ENCODE results near the gene TRAP1. TPM values are rescaled to one million over a fixed set of nuclear protein-coding genes. Genes with fewer than 3 reads are reported as not detected.

The TRAP1 gene
- total RNA-seq, 3 donors from 2014 or later = 56.9 to 94.5 (median 69.1) TPM

DNA sequence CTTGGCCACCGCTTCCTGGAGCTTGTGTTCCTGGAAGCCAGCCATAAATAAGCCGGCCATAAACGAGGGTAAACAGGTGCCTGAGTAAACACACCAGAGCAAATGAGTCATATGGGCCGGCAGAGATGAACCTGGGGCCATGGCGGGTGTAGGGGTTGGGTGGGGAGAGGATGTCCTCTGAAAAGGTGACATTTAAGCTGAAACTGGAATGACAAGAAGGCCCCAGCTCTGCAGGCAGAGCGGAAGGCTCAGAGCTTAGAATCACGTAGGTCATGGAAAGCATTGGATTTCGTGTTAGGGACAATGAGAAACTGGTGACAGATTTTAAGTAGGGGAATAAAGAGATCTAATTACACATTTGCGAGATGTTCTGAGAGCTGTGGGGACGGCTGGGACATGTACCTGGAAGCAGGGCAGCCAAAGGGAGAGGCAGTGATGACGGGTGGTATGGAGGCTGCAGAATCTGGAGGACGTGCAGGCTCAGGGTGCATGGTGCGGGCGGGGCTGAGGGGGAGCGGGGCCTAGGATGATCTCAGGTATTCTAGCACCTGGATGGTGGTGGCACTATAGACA, 70.9 kb downstream of the TRAP1 start:
- Histone ChIP-seq H3K4me3 (no peak overlapping the region), H3K4me1 (ENCODE audit: low read depth) (peaks cover 19% of the 10 kb centered on the region), H3K36me3 (ENCODE audit: low read depth) (no peaks in the 10 kb centered on the region), H3K9me3 (no peaks in the 10 kb centered on the region)
- intact Hi-C loops (cut with DNase I, micrococcal nuclease) = no loop called here
- ATAC-seq (peak; percentile 94), DNase-seq (peak; percentile 80 to 92 (median 83))
- no peak for TF ChIP-seq CTCF (IDR thresholded peaks at IDR 0.05)

GRCh38 chr16:3645504-3646347, 71.6 kb downstream of the TRAP1 start:
- peak in 1 of 3 donors; percentile 49 for DNase-seq
- Histone ChIP-seq H3K4me1 (ENCODE audit: low read depth) (peaks cover 19% of the 10 kb centered on the region), H3K36me3 (ENCODE audit: low read depth) (no peaks in the 10 kb centered on the region), H3K4me3 (no peak overlapping the region), H3K9me3 (no peaks in the 10 kb centered on the region)
- intact Hi-C loops (cut with DNase I, micrococcal nuclease) = no loop called here
- TF ChIP-seq CTCF (IDR thresholded peaks at IDR 0.05) = no peak
- ATAC-seq = peak; percentile 47

- no peak for DNase-seq
- H3K4me3 ChIP-seq = no peak overlapping the region
- intact Hi-C loops (cut with DNase I, micrococcal nuclease) = no loop called here
- TF ChIP-seq CTCF (IDR thresholded peaks at IDR 0.05) = no peak
- ATAC-seq = no peak
- H3K9me3 ChIP-seq = no peaks in the 10 kb centered on the region
- peaks cover 19% of the 10 kb centered on the region for H3K4me1 ChIP-seq (ENCODE audit: low read depth)
- no peaks in the 10 kb centered on the region for H3K36me3 ChIP-seq (ENCODE audit: low read depth)
Measured at GRCh38 chr16:3645108-3645503, 72.2 kb downstream of the TRAP1 start.

GRCh38 chr16:3643095-3643730, 74.1 kb downstream of the TRAP1 start:
- intact Hi-C loops (cut with DNase I, micrococcal nuclease) = no loop called here
- peak in 1 of 3 donors; percentile 29 for DNase-seq
- TF ChIP-seq CTCF (IDR thresholded peaks at IDR 0.05) = no peak
- Histone ChIP-seq H3K4me3 (no peak overlapping the region), H3K36me3 (ENCODE audit: low read depth) (no peaks in the 10 kb centered on the region), H3K9me3 (no peaks in the 10 kb centered on the region), H3K4me1 (ENCODE audit: low read depth) (peaks cover 27% of the 10 kb centered on the region)
- ATAC-seq = no peak

GRCh38 chr16:3642397-3643094, 74.8 kb downstream of the TRAP1 start:
- peak; percentile 69 for ATAC-seq

More at GRCh38 chr16:3642397-3643094, 74.8 kb downstream of the TRAP1 start:
- Histone ChIP-seq H3K4me3 (no peak overlapping the region), H3K4me1 (ENCODE audit: low read depth) (peaks cover 28% of the 10 kb centered on the region), H3K9me3 (no peaks in the 10 kb centered on the region), H3K36me3 (ENCODE audit: low read depth) (no peaks in the 10 kb centered on the region)
- TF ChIP-seq CTCF (IDR thresholded peaks at IDR 0.05) = no peak
- intact Hi-C loops (cut with DNase I, micrococcal nuclease) = no loop called here
- peak; percentile 53 to 56 (median 55) for DNase-seq
